Measurements from ENCODE around the gene GRK5.
"Not testable (repeated sequence)": the region's sequence is repeated elsewhere in the genome, so short reads cannot be mapped to it uniquely, and the experiment has no call there.

GRK5 gene

GRCh38 chr10:119222966-119223386 lies 15.6 kb downstream of the GRK5 start:
- no peak for DNase-seq

DNA sequence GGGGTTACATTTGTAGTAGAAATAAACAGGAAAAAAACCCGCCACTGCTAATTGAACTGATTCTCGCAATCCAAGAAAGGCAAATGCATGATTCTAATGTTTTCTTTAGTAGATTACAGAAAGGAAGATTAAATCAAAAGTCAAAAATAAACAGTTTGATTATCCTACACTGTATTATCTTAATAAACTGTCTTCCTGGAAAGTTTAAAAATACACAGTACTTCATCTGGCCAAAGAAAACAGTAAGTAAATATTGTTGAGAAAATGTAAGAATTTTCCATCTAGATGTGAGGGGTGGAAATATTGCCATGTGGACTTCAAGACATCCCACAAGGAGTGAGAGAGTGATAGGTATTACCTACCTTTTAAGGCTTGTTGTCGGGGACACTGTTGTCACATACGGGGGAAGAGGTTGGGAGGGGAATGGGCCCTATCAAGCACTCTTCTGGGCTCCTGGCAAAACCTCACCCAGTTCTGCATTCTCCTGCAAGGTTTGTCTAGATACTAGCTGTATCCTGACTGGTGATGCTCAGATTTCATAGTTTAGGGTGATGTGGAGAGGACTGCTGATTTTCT lies 17.8 kb downstream of the GRK5 start:
- no peak for DNase-seq

GRCh38 chr10:119227825-119228224 lies 20.5 kb downstream of the GRK5 start:
- no peak for DNase-seq

DNA sequence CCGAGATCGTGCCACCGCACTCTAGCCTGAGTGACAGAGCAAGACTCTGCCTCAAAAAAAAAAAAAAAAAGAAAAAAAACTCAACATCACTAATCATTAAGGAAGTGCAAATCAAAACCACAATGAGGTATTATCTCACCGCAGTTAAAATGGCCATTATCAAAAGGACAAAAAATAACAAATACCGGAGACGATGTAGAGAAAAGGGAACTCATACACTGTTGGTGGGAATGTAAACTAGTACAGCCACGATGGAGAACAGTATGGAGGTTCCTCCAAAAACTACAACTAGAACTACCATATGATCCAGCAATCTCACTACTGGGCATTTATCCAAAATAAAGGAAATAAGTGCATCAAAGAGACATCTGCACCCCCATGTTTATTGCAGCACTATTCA lies 24.3 kb downstream of the GRK5 start:
- no peak for DNase-seq

DNA sequence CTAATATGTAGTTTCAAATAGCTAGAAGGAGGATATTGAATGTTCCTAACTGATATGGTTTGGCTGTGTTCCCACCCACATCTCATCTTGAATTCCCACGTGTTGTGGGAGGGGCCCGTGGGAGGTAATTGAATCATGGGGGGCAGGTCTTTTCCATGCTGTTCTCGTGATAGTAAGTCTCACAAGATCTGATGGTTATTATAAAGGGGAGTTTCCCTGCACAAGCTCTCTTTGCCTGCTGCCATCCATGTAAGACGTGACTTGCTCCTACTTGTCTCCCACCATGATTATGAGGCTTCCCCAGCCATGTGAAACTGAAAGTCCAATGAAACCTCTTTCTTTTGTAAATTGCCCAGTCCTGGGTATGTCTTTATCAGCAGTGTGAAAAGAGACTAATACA lies 25.1 kb downstream of the GRK5 start:
- DNase-seq = peak; percentile 74

DNA sequence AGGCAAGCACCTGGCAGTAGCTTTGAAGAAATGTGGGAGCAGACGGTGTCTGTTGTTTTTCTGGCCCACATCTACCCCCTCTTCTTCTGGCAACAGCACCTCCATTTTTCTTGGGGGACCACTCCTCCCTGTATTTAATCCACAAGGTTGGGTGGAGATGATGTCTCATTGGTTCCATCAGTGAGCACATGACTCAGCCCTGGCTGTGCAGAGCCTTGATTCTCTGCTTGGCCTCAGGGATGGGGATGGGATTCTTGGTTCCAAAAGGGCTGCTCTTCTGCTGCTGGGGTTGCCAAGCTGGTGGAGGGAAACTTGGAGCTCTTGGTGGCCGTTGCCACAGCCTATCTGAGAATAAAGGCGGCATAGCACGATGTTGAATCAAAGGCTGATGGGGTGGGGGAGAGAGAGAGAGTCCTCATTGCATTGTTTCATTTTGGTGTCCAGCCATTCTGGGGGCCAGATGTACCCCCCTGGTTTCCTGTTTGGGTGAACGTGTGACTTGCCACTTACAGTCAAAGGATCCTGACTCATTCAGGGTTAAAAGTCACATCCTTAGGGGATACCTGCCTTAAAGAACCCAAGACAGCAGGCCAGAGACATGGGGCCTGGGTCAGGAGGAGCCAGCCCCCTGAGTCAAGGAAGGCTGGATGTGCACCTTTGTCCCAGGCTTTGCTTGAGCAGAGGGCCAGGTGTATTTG lies 25.9 kb downstream of the GRK5 start:
- no peak for DNase-seq

DNA sequence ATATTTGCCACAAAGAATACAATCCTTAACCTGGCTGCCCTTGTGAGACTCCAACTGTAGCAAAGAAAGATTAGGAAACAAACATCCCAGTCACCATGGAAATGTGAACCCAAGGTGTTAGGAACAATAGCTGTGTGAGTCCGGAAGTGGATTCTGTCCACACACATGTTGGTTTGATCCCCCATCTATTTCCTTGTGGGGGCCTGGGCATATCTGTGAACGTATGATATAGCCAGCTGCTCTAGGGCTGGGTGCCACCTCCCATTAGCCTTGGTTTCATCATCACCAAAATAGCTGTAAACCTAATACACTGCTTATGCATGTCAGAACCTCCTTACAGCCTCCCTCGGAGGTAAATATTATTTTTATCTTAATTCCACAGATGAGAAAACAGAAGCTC lies 26.4 kb downstream of the GRK5 start:
- DNase-seq = no peak

DNA sequence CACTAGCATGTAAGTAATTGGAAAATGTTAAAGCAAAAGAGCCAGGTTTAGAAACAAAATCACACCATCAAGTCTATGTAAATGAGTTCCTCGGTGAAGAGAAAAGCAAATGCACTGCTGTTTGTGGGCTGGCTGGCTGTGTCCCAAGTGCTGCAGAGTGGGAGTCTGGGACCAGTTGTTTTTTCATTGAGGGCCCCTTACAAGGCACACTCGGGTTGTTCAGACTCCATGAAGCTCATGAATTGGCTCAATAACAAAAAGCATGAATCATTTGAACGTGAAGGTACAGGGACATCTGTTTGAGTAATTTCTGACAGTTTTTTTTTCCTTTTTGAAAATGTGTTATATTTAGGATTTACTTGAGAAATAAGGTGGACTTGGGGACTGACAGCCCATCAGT lies 28.0 kb downstream of the GRK5 start:
- no peak for DNase-seq

- no peak for DNase-seq
Observed at GRCh38 chr10:119237722-119238436, 30.5 kb downstream of the GRK5 start.

GRCh38 chr10:119238577-119238976 lies 31.2 kb downstream of the GRK5 start:
- no peak for DNase-seq

DNA sequence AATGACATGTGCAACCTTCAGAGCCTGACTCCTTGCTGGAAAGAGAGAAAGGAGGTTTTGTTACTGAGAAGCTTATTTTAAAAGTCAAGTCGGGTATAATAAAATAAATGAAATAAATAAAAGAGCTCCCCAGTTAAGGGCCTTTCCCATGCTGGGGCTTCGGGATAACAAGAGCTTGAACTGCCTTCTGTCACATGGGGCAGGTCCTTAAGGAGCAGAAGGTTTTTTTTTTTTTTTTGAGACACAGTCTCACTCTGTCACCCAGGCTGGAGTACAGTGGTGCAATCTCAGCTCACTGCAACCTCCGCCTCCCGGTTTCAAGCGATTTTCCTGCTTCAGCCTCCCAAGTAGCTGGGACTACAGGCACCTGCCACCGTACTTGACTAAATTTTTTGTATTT lies 31.6 kb downstream of the GRK5 start:
- DNase-seq = not testable (repeated sequence)

DNA sequence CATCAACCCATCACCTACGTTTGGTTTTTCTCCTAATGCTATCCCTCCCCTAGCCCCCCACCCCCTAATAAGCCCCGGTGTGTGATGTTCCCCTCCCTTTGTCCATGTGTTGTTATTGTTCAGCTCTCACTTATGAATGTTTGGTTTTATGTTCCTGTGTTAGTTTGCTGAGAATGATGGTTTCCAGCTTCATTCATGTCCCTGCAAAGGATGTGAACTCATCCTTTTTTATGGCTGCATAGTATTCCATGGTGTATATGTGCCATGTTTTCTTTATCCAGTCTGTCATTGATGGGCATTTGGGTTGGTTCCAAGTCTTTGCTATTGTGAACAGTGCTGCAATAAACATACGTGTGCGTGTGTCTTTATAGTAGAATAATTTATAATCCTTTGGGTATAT lies 32.3 kb downstream of the GRK5 start:
- not testable (repeated sequence) for DNase-seq

- DNase-seq = no peak
Observed at GRCh38 chr10:119241066-119241465, 33.7 kb downstream of the GRK5 start.

- no peak for DNase-seq
Observed at GRCh38 chr10:119242186-119242585, 34.8 kb downstream of the GRK5 start.

- DNase-seq = no peak
Observed at GRCh38 chr10:119243488-119243887, 36.1 kb downstream of the GRK5 start.

DNA sequence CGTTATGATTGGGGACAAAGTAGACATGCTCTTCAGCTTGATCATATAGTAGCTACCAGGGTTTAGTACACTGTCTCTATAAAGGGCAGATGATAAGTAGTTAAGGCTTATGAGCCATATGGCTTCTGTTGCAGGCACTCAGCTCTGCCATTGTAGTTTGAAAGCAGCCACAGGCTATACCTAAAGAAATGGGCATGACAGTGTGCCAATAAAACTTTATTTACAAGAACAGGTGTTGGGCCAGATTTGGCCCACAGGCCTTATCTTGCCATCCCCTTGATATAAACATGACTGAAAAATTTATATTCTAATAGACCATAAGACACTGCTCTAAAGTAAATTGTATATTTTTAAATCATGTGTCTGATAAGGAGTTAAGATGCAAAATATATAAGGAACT lies 36.6 kb downstream of the GRK5 start:
- DNase-seq = no peak

DNA sequence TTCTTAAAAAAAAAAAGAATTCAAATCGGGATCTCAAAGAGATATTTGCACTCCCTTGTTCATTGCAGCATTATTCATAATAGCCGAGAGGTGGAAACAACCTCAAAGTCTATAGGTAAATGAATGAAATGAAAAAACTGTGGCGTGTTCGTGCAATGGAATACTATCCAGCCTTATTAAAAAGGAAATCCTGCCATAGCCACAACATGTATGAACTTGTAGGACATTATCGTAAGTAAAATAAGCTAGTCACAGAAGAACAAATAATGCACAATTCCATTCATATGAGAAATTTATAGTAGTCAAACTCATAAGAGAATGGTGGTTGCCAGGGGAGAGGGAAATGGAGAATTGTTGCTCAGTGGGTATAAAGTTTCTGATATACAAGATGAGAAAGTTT lies 37.9 kb downstream of the GRK5 start:
- no peak for DNase-seq

- DNase-seq = no peak
Observed at GRCh38 chr10:119246862-119247549, 39.6 kb downstream of the GRK5 start.

DNA sequence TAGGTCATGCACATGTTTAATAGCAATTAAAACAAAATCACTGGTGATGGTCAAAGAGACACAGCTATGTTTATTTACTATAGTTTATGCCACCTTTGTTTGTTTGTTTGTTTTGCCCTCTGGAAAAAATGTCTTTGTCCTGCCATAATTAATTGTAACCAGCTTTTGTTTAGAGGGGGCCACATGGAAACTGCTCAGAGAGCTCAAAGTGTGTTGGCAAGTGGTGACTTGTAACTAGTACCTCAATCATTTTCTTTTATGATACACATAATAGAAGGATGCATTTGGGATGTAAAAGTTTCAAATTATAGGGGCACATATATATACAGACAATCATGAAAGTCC lies 40.2 kb downstream of the GRK5 start:
- no peak for DNase-seq

- no peak for DNase-seq
Observed at GRCh38 chr10:119248184-119248583, 40.8 kb downstream of the GRK5 start.

GRCh38 chr10:119248681-119249080 lies 41.3 kb downstream of the GRK5 start:
- no peak for DNase-seq

DNA sequence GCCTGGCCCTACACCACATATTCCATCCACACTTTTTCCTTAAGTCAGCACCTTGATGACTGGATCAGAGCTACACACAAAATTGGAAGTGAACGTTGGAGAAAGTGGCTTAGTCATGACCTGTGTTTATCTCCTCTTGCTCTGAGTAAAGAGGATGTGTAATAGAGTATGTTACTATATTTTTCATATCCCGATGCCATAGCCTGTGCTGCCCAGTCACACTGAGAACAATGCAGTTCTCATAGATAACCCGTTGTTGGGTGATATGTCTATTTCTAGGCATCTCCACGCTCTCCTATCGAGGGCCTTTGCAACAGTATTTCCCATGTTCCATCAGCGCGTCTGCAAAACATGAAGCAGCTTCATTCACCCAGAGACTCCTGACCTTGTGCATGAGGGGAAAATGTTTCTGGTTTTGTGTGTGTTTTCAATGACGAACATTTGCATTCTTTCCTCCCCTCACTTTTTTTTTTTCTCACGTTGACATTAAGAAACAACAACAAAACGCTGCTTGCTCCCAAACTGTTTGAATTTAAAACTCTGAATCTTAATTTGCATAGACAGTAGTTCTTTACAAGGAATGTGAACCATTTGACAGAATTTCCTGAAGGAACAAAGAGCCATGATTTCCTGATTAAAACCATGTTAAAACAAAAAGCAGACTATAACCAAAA lies 43.4 kb downstream of the GRK5 start:
- no peak for DNase-seq

- no peak for DNase-seq
Observed at GRCh38 chr10:119251315-119251708, 43.9 kb downstream of the GRK5 start.
